GM12878 (cell line): ENCODE data around the gene GARIN5A. TPM values are rescaled to one million over a fixed set of nuclear protein-coding genes. Genes with fewer than 3 reads are reported as not detected.
A peak's percentile ranks its signal among the peaks of the same experiment; 100 is the strongest.

Experiments
- ATAC-seq: fragments of 200-7000 bp; cut with Tn5 transposase; 3 replicates; pipeline ENCODE4 v1.9.1; 2020; ENCODE audit warnings: mild to moderate bottlenecking, moderate library complexity
- BruUV-seq: library from RNA; stranded (reverse); fragments of 400-500 nt; replicated peaks from 2 replicates; lab custom pipeline; 2021; lab: Mats Ljungman, UMichigan
- CTCF ChIA-PET: fragments of 300-600 bp; sonication (Branson Sonifier 250); formaldehyde crosslinking; extraction: SDS; loops from one replicate; lab custom pipeline; 2021; ENCODE audit warnings: inconsistent platforms; lab: Yijun Ruan, JAX
- POLR2A ChIA-PET: fragments of 350-600 bp; formaldehyde crosslinking; extraction: SDS; loops from one replicate; lab custom pipeline; 2021; ENCODE audit warnings: inconsistent platforms; lab: Charles Lee
- RAD21 ChIA-PET: fragments of 300-600 bp; sonication (Branson Sonifier 250); formaldehyde crosslinking; loops from one replicate; lab custom pipeline; 2023; ENCODE audit warnings: antibody characterized with exemption; ENCODE audit not compliant: unreplicated experiment; lab: Charles Lee
- SMC1A ChIA-PET: fragments of 300-600 bp; sonication (Branson Sonifier 250); formaldehyde crosslinking; loops from one replicate; lab custom pipeline; 2023; ENCODE audit not compliant: unreplicated experiment, uncharacterized antibody; lab: Charles Lee
- DNase-seq: peaks from one replicate; pipeline ENCODE4 v3.0.0-alpha.2; 2011; ENCODE audit warnings: low read depth, low spot score
- FAIRE-seq: peaks from 3 replicates; lab custom pipeline; 2011; peaks lifted over from hg19 to GRCh38; lab: Jason Lieb, UNC
- H2AFZ ChIP-seq: 2 replicates; pipeline ENCODE4 v1.6.0; 2011; ENCODE audit warnings: low read depth, low read length, control low read depth; ENCODE audit not compliant: control insufficient read depth
- H3K27ac ChIP-seq: 2 replicates; pipeline ENCODE4 v1.5.1; 2011; ENCODE audit warnings: control low read depth; ENCODE audit not compliant: control insufficient read depth, insufficient read depth
- H3K27me3 ChIP-seq, 2 experiments: replicated peaks in 1 of 2; 2 replicates each; pipeline versions ENCODE4 v1.6.0 to v1.6.1; 2011; ENCODE audit warnings: low read length in 1 of 2; ENCODE audit not compliant: control insufficient read depth in 2 of 2, insufficient read depth in 2 of 2
- H3K36me3 ChIP-seq, 2 experiments: 2 replicates each; pipeline ENCODE4 v1.5.1; 2011; ENCODE audit warnings: low read length in 1 of 2; ENCODE audit not compliant: control insufficient read depth in 2 of 2, insufficient read depth in 2 of 2
- H3K4me1 ChIP-seq: 2 replicates; pipeline ENCODE4 v1.6.1; 2011; ENCODE audit warnings: mild to moderate bottlenecking, low read length, moderate library complexity, mixed read lengths; ENCODE audit not compliant: control insufficient read depth, insufficient read depth
- H3K4me2 ChIP-seq: 2 replicates; pipeline ENCODE4 v1.6.0; 2011; ENCODE audit warnings: control low read depth; ENCODE audit not compliant: control insufficient read depth, insufficient read depth
- H3K4me3 ChIP-seq: fragments of 200-600 bp; sonication (generic); 2 replicates; pipeline ENCODE4 v1.5.1; 2016
- H3K79me2 ChIP-seq: 2 replicates; pipeline ENCODE4 v1.6.0; 2011; ENCODE audit warnings: low read length; ENCODE audit not compliant: control insufficient read depth, insufficient read depth
- H3K9ac ChIP-seq: 2 replicates; pipeline ENCODE4 v1.8.0; 2011; ENCODE audit warnings: low read length, control low read depth, mixed read lengths; ENCODE audit not compliant: control insufficient read depth, insufficient read depth
- H3K9me3 ChIP-seq: replicated peaks from 3 replicates; pipeline ENCODE4 v1.5.1; 2011; ENCODE audit warnings: mild to moderate bottlenecking, low read length; ENCODE audit not compliant: control insufficient read depth, insufficient read depth
- H4K20me1 ChIP-seq: 2 replicates; pipeline ENCODE4 v1.6.0; 2011; ENCODE audit not compliant: control insufficient read depth, insufficient read depth
- BCL3 ChIP-seq: IDR thresholded peaks from 2 replicates; pipeline ENCODE4 v1.6.1; 2011; ENCODE audit warnings: borderline replicate concordance, low read depth, mild to moderate bottlenecking, moderate library complexity, low read length; ENCODE audit not compliant: insufficient read depth, poor library complexity, severe bottlenecking
- CUX1 ChIP-seq: IDR thresholded peaks from 2 replicates; pipeline ENCODE4 v1.6.1; 2012; ENCODE audit warnings: improper control_type of control experiment, low read depth, low read length; ENCODE audit not compliant: insufficient replicate concordance
- IKZF1 ChIP-seq: fragments of 450-650 bp; conservative IDR thresholded peaks from 2 replicates; pipeline ENCODE4 v1.6.1; 2017; ENCODE audit warnings: antibody characterized with exemption, mild to moderate bottlenecking
- MTA3 ChIP-seq: IDR thresholded peaks from 2 replicates; pipeline ENCODE4 v1.6.1; 2012; ENCODE audit warnings: low read length, inconsistent platforms, borderline replicate concordance
- SKIL ChIP-seq: fragments of 450-650 bp; IDR thresholded peaks from 2 replicates; pipeline ENCODE4 v1.6.1; 2017; ENCODE audit warnings: mild to moderate bottlenecking, low read depth, inconsistent platforms; ENCODE audit not compliant: poor library complexity, severe bottlenecking
- SREBF2 ChIP-seq: IDR thresholded peaks from 2 replicates; pipeline ENCODE4 v1.6.1; 2012; ENCODE audit warnings: mild to moderate bottlenecking, low read length
- ZNF687 ChIP-seq: fragments of 450-650 bp; IDR thresholded peaks from 2 replicates; pipeline ENCODE4 v1.6.1; 2017; ENCODE audit warnings: mild to moderate bottlenecking, moderate library complexity
- WGBS: methylation state at CpG from one replicate; pipeline ENCODE4 v1.1.6; 2016; ENCODE audit warnings: low lambda C conversion rate; ENCODE audit not compliant: insufficient replicate concordance, insufficient coverage; ENCODE audit errors: missing lambda C conversion rate; 5-methylcytosine and 5-hydroxymethylcytosine counted together
- in situ Hi-C: fragments of 300-500 bp; cut with MboI; formaldehyde crosslinking; loops from 9 replicates; pipeline ENCODE4 v1.14.3; 2018; ENCODE audit warnings: mixed read lengths
- intact Hi-C: fragments of 100-400 bp; cut with micrococcal nuclease; formaldehyde crosslinking; loops from one replicate; pipeline ENCODE4 v1.14.2; 2022; ENCODE audit not compliant: unreplicated experiment
- polyA plus RNA-seq, 11 experiments: library from polyadenylated mRNA; depleted of rRNA in 4 of 11; unstranded in 6 of 11; stranded (reverse) in 5 of 11; fragments of >200 nt; fragmentation: Nextera tagmentation in 4 of 11; fragmentation: Illumina TruSeq in 1 of 11; extraction: Ambion mirVana in 4 of 11; extraction: Trizol in 1 of 11; gene quantifications; 1 replicate in 1 of 11; 2 replicates in 10 of 11; pipeline versions ENCODE4 v1.2.1 to v1.2.3, GENCODE V29; 2011 to 2016; ENCODE audit warnings: inconsistent platforms in 2 of 11, missing spikeins in 2 of 11, low read depth in 1 of 11
- total RNA-seq, 4 experiments: library from RNA; depleted of rRNA in 3 of 4; stranded (reverse); fragments of >200 nt in 3 of 4; fragmentation: Illumina TruSeq in 1 of 4; extraction: Trizol in 1 of 4; gene quantifications; 2 replicates each; pipeline versions ENCODE4 v1.2.1 to v1.2.3, GENCODE V29; 2013 to 2021

The GARIN5A gene
- total and polyA plus RNA-seq, 10 of the 15 experiments (the other 5 are each of a cell fraction or from before 2014, with no cell fraction given) = 0.18 to 1.2 (median 0.24) TPM; not detected in 6

- TF ChIP-seq BCL3 (no peak), MTA3 (no peak), IKZF1 (peak; percentile 100), SREBF2 (no peak)
Measured at GRCh38 chr19:50476224-50476906, at the start of gene GARIN5A, which contains the start of gene EMC10 (continued).

- Histone ChIP-seq H3K27me3 (no peaks in the 10 kb centered on the region), H3K4me1 (no peaks in the 10 kb centered on the region), H3K36me3 (no peaks in the 10 kb centered on the region), H3K4me2 (no peak overlapping the region), H4K20me1 (no peaks in the 10 kb centered on the region), H3K79me2 (no peaks in the 10 kb centered on the region), H3K4me3 (no peak overlapping the region), H3K27ac (no peak overlapping the region), H3K9me3 (no peaks in the 10 kb centered on the region), H2AFZ (no peak overlapping the region), H3K9ac (no peak overlapping the region)
- intact Hi-C loops (no loop called here), in situ Hi-C loops (no loop called here)
- ChIA-PET RAD21 (no interaction called here), SMC1A (no interaction called here), POLR2A (no interaction called here), CTCF (no interaction called here)
- no peak for DNase-seq
- WGBS = 53% methylated on average over 10 of the region's 10 CpGs
- no peak for ATAC-seq
- no TSS peak for BruUV-seq
- no peak for FAIRE-seq
- no peak for TF ChIP-seq CUX1
- no peak for TF ChIP-seq SKIL
- no peak for TF ChIP-seq ZNF687
Measured at GRCh38 chr19:50522881-50523280, 46.2 kb upstream of the GARIN5A start.
